ENCODE measurements around the gene CSRP1. TPM values are rescaled to one million over a fixed set of nuclear protein-coding genes. Genes with fewer than 3 reads are reported as not detected.
"Not testable (repeated sequence)": the region's sequence is repeated elsewhere in the genome, so short reads cannot be mapped to it uniquely, and the experiment has no call there.

CSRP1 gene
- total RNA-seq, 2 donors from 2014 or later, result 41.6 to 57.8 TPM

- H3K36me3 Mint-ChIP-seq, result no peaks in the 10 kb centered on the region
- H3K27me3 Mint-ChIP-seq, result no peaks in the 10 kb centered on the region
- H3K4me3 Mint-ChIP-seq, result no peak overlapping the region
- DNase-seq (ENCODE audit: low spot score) (no peak), ATAC-seq (no peak)
- no peak overlapping the region for H3K27ac Mint-ChIP-seq
- H3K4me1 Mint-ChIP-seq (ENCODE audit: low read depth in 2 of 2), result peaks cover 15 to 29% of the 10 kb centered on the region in 2 donors
- H3K9me3 Mint-ChIP-seq, result no peaks in the 10 kb centered on the region
These were observed 5.0 kb downstream of the CSRP1 start for GRCh38 chr1:201501812-201502510.

- Mint-ChIP-seq H3K27me3 (no peaks in the 10 kb centered on the region), H3K4me1 (ENCODE audit: low read depth in 2 of 2) (peaks cover 12 to 23% of the 10 kb centered on the region in 2 donors), H3K27ac (no peak overlapping the region), H3K9me3 (no peaks in the 10 kb centered on the region), H3K36me3 (no peaks in the 10 kb centered on the region), H3K4me3 (no peak overlapping the region)
- ATAC-seq (no peak), DNase-seq (ENCODE audit: low spot score) (no peak)
These were observed 5.8 kb downstream of the CSRP1 start for GRCh38 chr1:201501144-201501543.

DNA sequence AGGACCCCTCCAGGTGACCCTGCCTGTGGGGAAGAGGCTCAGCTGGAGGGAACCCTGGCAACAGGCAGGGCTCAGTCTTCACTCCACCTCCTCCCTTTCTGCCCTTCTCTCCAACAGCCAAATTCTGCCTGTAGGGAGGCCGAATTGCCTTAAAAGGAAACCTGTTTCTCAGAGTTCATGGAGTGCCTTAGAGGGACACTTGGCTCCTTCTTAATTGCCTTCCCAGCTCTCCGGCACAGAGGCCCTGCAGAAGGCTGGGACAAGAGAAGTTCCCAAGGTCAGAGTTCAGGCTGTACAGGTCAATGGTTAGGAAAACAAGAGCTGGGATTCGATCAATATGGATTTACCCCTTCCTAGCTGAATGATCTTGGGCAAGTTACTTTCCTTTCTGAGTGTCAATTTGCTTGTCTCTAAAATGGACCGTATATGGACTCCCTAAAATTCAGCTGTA is 6.2 kb downstream of the CSRP1 start:
- H3K36me3 Mint-ChIP-seq, result no peaks in the 10 kb centered on the region
- H3K9me3 Mint-ChIP-seq, result no peaks in the 10 kb centered on the region
- DNase-seq (ENCODE audit: low spot score), result no peak
- ATAC-seq, result no peak
- H3K27me3 Mint-ChIP-seq, result no peaks in the 10 kb centered on the region
- no peak overlapping the region for H3K4me3 Mint-ChIP-seq
- H3K27ac Mint-ChIP-seq, result no peak overlapping the region
- H3K4me1 Mint-ChIP-seq (ENCODE audit: low read depth in 2 of 2), result peaks cover 8 to 19% of the 10 kb centered on the region in 2 donors

- no peaks in the 10 kb centered on the region for H3K27me3 Mint-ChIP-seq
- peaks cover 1 to 12% of the 10 kb centered on the region in 2 donors for H3K4me1 Mint-ChIP-seq (ENCODE audit: low read depth in 2 of 2)
- ATAC-seq, result no peak
- H3K27ac Mint-ChIP-seq, result no peak overlapping the region
- no peaks in the 10 kb centered on the region for H3K9me3 Mint-ChIP-seq
- H3K36me3 Mint-ChIP-seq, result no peaks in the 10 kb centered on the region
- no peak for DNase-seq (ENCODE audit: low spot score)
- no peak overlapping the region for H3K4me3 Mint-ChIP-seq
These were observed 6.9 kb downstream of the CSRP1 start for GRCh38 chr1:201499795-201500669.

GRCh38 chr1:201499191-201499590 is 7.7 kb downstream of the CSRP1 start:
- no peaks in the 10 kb centered on the region for H3K9me3 Mint-ChIP-seq
- DNase-seq (ENCODE audit: low spot score) (no peak), ATAC-seq (no peak)
- H3K4me3 Mint-ChIP-seq, result no peak overlapping the region
- H3K27ac Mint-ChIP-seq, result no peak overlapping the region
- H3K27me3 Mint-ChIP-seq, result no peaks in the 10 kb centered on the region
- peaks cover 0 to 12% of the 10 kb centered on the region in 2 donors for H3K4me1 Mint-ChIP-seq (ENCODE audit: low read depth in 2 of 2)
- no peaks in the 10 kb centered on the region for H3K36me3 Mint-ChIP-seq

GRCh38 chr1:201498621-201499020 is 8.3 kb downstream of the CSRP1 start:
- no peaks in the 10 kb centered on the region for H3K27me3 Mint-ChIP-seq
- H3K27ac Mint-ChIP-seq, result no peak overlapping the region
- DNase-seq (ENCODE audit: low spot score) (no peak), ATAC-seq (no peak)
- H3K9me3 Mint-ChIP-seq, result no peaks in the 10 kb centered on the region
- H3K4me3 Mint-ChIP-seq, result no peak overlapping the region
- H3K36me3 Mint-ChIP-seq, result no peaks in the 10 kb centered on the region
- peaks cover 0 to 9% of the 10 kb centered on the region in 2 donors for H3K4me1 Mint-ChIP-seq (ENCODE audit: low read depth in 2 of 2)

GRCh38 chr1:201497935-201498509 is 8.9 kb downstream of the CSRP1 start:
- ATAC-seq (no peak), DNase-seq (ENCODE audit: low spot score) (no peak)
- Mint-ChIP-seq H3K36me3 (no peaks in the 10 kb centered on the region), H3K4me3 (no peak overlapping the region), H3K27me3 (no peaks in the 10 kb centered on the region), H3K9me3 (no peaks in the 10 kb centered on the region), H3K27ac (no peak overlapping the region), H3K4me1 (ENCODE audit: low read depth in 2 of 2) (peaks cover 0 to 6% of the 10 kb centered on the region in 2 donors)

GRCh38 chr1:201496296-201496690 is 10.6 kb downstream of the CSRP1 start:
- ATAC-seq, result no peak

GRCh38 chr1:201495551-201496295 is 11.2 kb downstream of the CSRP1 start:
- no peak for ATAC-seq

More at GRCh38 chr1:201496296-201496690, 10.6 kb downstream of the CSRP1 start:
- H3K4me1 Mint-ChIP-seq (ENCODE audit: low read depth in 2 of 2), result peaks cover 7 to 11% of the 10 kb centered on the region in 2 donors
- DNase-seq (ENCODE audit: low spot score), result no peak
- H3K9me3 Mint-ChIP-seq, result no peaks in the 10 kb centered on the region
- H3K27ac Mint-ChIP-seq, result no peak overlapping the region
- H3K36me3 Mint-ChIP-seq, result no peaks in the 10 kb centered on the region
- no peak overlapping the region for H3K4me3 Mint-ChIP-seq
- no peaks in the 10 kb centered on the region for H3K27me3 Mint-ChIP-seq

DNA sequence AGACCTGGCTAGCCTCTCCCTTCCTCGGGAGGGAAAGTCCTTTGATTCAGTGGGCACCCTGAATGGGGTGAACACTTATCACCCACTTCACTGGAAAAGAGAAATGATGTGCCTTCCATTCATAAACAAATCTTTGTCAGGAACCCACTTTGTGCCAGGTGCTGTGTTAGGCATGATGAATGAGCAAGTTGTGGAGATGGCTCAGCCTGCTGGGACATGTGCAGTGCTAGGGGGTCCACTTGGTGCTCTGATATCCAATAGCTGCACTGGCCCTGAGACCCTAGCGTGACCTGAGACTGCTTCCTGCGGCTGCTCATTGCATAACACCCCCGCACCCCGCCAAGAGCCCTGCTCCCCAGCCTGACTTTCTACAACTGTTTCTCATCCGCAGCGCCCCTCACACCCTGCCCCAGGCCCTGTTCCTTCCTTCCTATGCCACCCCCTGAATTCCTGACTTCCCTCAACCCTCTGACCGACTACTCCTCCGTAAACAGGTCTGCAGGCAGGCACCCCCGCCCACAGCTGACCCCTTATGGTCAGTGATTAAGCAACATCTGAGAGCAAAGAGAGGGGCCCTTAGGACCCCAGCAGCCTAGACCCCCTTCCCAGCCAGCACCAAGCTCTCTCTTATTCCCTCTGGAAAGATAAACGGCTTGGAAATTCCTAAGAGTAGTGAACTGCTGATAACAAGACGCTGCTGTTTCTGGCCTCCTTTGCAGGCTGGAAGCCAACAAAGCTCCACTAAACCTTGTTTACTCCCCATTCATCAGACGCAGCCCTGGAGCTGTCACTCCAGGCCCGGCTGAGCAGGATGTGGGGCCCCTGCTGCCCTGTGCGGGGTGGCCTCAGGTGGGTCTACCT is 12.9 kb downstream of the CSRP1 start:
- Mint-ChIP-seq H3K36me3 (no peaks in the 10 kb centered on the region), H3K9me3 (no peaks in the 10 kb centered on the region), H3K4me3 (no peak overlapping the region), H3K4me1 (ENCODE audit: low read depth in 2 of 2) (peaks cover 8 to 12% of the 10 kb centered on the region in 2 donors), H3K27me3 (no peaks in the 10 kb centered on the region), H3K27ac (no peak overlapping the region)
- ATAC-seq, result no peak
- no peak for DNase-seq (ENCODE audit: low spot score)

More at GRCh38 chr1:201495551-201496295, 11.2 kb downstream of the CSRP1 start:
- no peaks in the 10 kb centered on the region for H3K27me3 Mint-ChIP-seq
- H3K4me1 Mint-ChIP-seq (ENCODE audit: low read depth in 2 of 2), result peaks cover 8 to 13% of the 10 kb centered on the region in 2 donors
- H3K27ac Mint-ChIP-seq, result no peak overlapping the region
- H3K36me3 Mint-ChIP-seq, result no peaks in the 10 kb centered on the region
- no peak overlapping the region for H3K4me3 Mint-ChIP-seq
- no peak for DNase-seq (ENCODE audit: low spot score)
- no peaks in the 10 kb centered on the region for H3K9me3 Mint-ChIP-seq

DNA sequence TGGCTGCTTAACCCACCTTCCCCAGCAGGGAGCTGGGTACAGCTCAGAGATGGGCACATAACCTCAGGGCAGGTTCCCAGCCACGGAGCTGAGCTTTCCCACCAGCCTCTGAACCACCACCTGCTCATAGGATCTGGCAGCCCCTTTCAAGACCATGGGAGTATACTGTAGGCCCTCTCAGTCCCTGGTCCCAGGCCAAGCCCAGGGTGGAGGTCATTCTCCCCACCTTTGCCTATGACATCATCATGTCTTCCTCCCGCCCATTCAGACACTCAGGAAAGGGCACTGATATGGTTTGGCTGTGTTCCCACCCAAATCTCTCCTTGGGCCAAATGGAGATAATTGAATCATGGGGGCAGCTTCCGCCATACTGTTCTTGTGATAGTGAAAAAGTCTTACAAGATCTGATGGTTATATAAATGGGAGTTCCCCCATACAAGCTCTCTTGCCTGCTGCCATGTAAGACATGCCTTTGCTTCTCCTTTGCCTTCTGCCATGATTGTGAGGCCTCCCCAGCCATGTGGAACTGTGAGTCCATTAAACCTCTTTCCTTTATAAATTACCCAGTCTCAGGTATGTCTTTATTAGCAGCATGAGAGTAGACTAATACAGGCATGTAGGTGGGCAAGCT is 13.8 kb downstream of the CSRP1 start:
- not testable (repeated sequence) for ATAC-seq; H3K4me3 Mint-ChIP-seq; H3K27me3 Mint-ChIP-seq; DNase-seq (ENCODE audit: low spot score); H3K27ac Mint-ChIP-seq; H3K36me3 Mint-ChIP-seq; H3K9me3 Mint-ChIP-seq
- peaks cover 8 to 12% of the 10 kb centered on the region in 2 donors for H3K4me1 Mint-ChIP-seq (ENCODE audit: low read depth in 2 of 2)

- H3K36me3 Mint-ChIP-seq, result no peaks in the 10 kb centered on the region
- H3K4me3 Mint-ChIP-seq, result no peak overlapping the region
- DNase-seq (ENCODE audit: low spot score), result no peak
- no peaks in the 10 kb centered on the region for H3K9me3 Mint-ChIP-seq
- no peaks in the 10 kb centered on the region for H3K27me3 Mint-ChIP-seq
- no peak overlapping the region for H3K27ac Mint-ChIP-seq
- H3K4me1 Mint-ChIP-seq (ENCODE audit: low read depth in 2 of 2), result peaks cover 8 to 9% of the 10 kb centered on the region in 2 donors
- no peak for ATAC-seq
These were observed 14.9 kb downstream of the CSRP1 start for GRCh38 chr1:201491896-201492511.

Measured in natural killer cell treated with Interleukin-12 subunit alpha and Interleukin-12 subunit beta and Interleukin-15 and Interleukin-18, amount 100 ng/mL, for 72 hours (primary cell).